8988T (cell line): Measurements from ENCODE around the gene SYCE3.
"Not testable (repeated sequence)": the region's sequence is repeated elsewhere in the genome, so short reads cannot be mapped to it uniquely, and the experiment has no call there.

ENCODE experiments used
- DNase-seq: peaks from one replicate; pipeline ENCODE4 v3.0.0; 2011

SYCE3 gene

GRCh38 chr22:50548040-50548920 lies 14.4 kb downstream of the SYCE3 start:
- no peak for DNase-seq

- DNase-seq = no peak
Observed at GRCh38 chr22:50547263-50547985, 15.3 kb downstream of the SYCE3 start.

GRCh38 chr22:50546326-50547262 lies 16.1 kb downstream of the SYCE3 start:
- DNase-seq = no peak

- DNase-seq = no peak
Observed at GRCh38 chr22:50545522-50546325, 17.0 kb downstream of the SYCE3 start, which contains the start of gene KLHDC7B. TSS of gene KLHDC7B (plus strand) at chr22:50545899. CDS start at chr22:50546244, 345 bp downstream.

- no peak for DNase-seq
Observed at GRCh38 chr22:50544746-50545253, 17.9 kb downstream of the SYCE3 start.

GRCh38 chr22:50544078-50544745 lies 18.5 kb downstream of the SYCE3 start:
- no peak for DNase-seq

GRCh38 chr22:50542416-50542927 lies 20.2 kb downstream of the SYCE3 start:
- DNase-seq = no peak

- not testable (repeated sequence) for DNase-seq
Observed at GRCh38 chr22:50541667-50542026, 21.1 kb downstream of the SYCE3 start.

GRCh38 chr22:50540381-50540780 lies 22.3 kb downstream of the SYCE3 start:
- DNase-seq = no peak

GRCh38 chr22:50537765-50538164 lies 25.0 kb downstream of the SYCE3 start:
- DNase-seq = no peak

- no peak for DNase-seq
Observed at GRCh38 chr22:50536226-50536625, 26.5 kb downstream of the SYCE3 start.

GRCh38 chr22:50535113-50535512 lies 27.6 kb downstream of the SYCE3 start:
- no peak for DNase-seq

- not testable (repeated sequence) for DNase-seq
Observed at GRCh38 chr22:50533856-50534711, 28.6 kb downstream of the SYCE3 start.

- no peak for DNase-seq
Observed at GRCh38 chr22:50532824-50533796, 29.6 kb downstream of the SYCE3 start.

GRCh38 chr22:50531962-50532674 lies 30.6 kb downstream of the SYCE3 start:
- DNase-seq = no peak

GRCh38 chr22:50531546-50531961 lies 31.2 kb downstream of the SYCE3 start:
- DNase-seq = no peak

GRCh38 chr22:50530877-50531545 lies 31.7 kb downstream of the SYCE3 start:
- no peak for DNase-seq

- DNase-seq = no peak
Observed at GRCh38 chr22:50530580-50530876, 32.2 kb downstream of the SYCE3 start.
